ENCODE measurements around the gene CERS6.

CERS6 gene

DNA sequence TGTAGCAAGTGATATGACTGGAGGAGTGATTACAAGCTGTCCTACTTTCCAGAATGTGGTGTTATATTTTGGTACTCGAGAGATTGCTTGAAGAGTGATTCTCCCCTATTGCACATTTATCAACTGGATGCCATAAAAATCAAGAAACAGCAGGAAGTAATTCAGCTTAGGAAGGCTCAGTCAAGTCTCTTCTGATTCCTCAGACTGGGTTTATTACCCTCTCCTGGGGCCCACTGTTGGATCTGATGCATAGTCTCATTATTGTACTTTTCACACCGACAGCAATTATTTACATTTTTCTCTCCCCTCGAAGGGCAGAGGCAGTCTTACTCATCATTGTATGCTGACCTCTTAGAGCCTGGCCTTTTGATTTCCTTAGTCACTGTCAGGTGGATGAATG is 355.6 kb downstream of the CERS6 start:
- no peak for ATAC-seq
- TF ChIP-seq OSR1 (CRISPR knock-in tag; IDR thresholded peaks at IDR 0.05) (no peak), ZNF565 (CRISPR knock-in tag; conservative IDR thresholded peaks at IDR 0.05; ENCODE audit: low read depth) (no peak), ISL1 (CRISPR knock-in tag; IDR thresholded peaks at IDR 0.05) (no peak), TOX (CRISPR knock-in tag; IDR thresholded peaks at IDR 0.05; ENCODE audit: borderline replicate concordance) (no peak), ZFP30 (CRISPR knock-in tag; IDR thresholded peaks at IDR 0.05) (no peak)

DNA sequence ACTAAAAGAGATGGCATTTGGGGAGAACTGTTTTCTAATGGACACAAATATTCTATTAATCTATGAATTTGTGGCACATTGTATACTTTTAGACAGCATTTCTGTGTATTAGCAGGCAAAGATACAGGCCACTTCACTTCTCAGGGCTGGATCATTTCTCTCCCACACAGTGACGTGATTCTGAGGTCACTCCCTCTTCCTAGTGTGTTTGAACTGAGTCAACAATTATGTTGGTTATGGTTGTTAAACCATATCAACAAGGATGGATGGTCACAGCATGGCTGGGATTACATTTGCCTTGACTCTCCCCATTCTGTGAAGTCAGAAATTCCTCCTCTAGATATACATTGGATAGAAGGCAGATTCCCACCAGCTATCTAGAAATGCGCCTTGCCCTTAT is 358.0 kb downstream of the CERS6 start:
- ATAC-seq: no peak
- no peak for TF ChIP-seq ISL1 (CRISPR knock-in tag; IDR thresholded peaks at IDR 0.05)
- TF ChIP-seq CSDC2 (CRISPR knock-in tag; IDR thresholded peaks at IDR 0.05): no peak
- no peak for TF ChIP-seq ZFP30 (CRISPR knock-in tag; IDR thresholded peaks at IDR 0.05)
- no peak for TF ChIP-seq ZNF565 (CRISPR knock-in tag; conservative IDR thresholded peaks at IDR 0.05; ENCODE audit: low read depth)
- TF ChIP-seq, protein P1, sequence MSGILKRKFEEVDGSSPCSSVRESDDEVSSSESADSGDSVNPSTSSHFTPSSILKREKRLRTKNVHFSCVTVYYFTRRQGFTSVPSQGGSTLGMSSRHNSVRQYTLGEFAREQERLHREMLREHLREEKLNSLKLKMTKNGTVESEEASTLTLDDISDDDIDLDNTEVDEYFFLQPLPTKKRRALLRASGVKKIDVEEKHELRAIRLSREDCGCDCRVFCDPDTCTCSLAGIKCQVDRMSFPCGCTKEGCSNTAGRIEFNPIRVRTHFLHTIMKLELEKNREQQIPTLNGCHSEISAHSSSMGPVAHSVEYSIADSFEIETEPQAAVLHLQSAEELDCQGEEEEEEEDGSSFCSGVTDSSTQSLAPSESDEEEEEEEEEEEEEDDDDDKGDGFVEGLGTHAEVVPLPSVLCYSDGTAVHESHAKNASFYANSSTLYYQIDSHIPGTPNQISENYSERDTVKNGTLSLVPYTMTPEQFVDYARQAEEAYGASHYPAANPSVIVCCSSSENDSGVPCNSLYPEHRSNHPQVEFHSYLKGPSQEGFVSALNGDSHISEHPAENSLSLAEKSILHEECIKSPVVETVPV (CRISPR knock-in tag; IDR thresholded peaks at IDR 0.05): no peak
- TF ChIP-seq ARNTL (CRISPR knock-in tag; IDR thresholded peaks at IDR 0.05; ENCODE audit: borderline replicate concordance, low read depth): no peak
- no peak for TF ChIP-seq TCF4 (CRISPR knock-in tag; IDR thresholded peaks at IDR 0.05; ENCODE audit: borderline replicate concordance)
- TF ChIP-seq ZNF8 (CRISPR knock-in tag; IDR thresholded peaks at IDR 0.05): no peak
- no peak for TF ChIP-seq TOX (CRISPR knock-in tag; IDR thresholded peaks at IDR 0.05; ENCODE audit: borderline replicate concordance)
- no peak for TF ChIP-seq GLIS3 (CRISPR knock-in tag; IDR thresholded peaks at IDR 0.05)
- TF ChIP-seq, protein P2, sequence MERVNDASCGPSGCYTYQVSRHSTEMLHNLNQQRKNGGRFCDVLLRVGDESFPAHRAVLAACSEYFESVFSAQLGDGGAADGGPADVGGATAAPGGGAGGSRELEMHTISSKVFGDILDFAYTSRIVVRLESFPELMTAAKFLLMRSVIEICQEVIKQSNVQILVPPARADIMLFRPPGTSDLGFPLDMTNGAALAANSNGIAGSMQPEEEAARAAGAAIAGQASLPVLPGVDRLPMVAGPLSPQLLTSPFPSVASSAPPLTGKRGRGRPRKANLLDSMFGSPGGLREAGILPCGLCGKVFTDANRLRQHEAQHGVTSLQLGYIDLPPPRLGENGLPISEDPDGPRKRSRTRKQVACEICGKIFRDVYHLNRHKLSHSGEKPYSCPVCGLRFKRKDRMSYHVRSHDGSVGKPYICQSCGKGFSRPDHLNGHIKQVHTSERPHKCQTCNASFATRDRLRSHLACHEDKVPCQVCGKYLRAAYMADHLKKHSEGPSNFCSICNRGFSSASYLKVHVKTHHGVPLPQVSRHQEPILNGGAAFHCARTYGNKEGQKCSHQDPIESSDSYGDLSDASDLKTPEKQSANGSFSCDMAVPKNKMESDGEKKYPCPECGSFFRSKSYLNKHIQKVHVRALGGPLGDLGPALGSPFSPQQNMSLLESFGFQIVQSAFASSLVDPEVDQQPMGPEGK (CRISPR knock-in tag; IDR thresholded peaks at IDR 0.05; ENCODE audit: borderline replicate concordance): no peak
- no peak for TF ChIP-seq RARB (CRISPR knock-in tag; IDR thresholded peaks at IDR 0.05)
- TF ChIP-seq BACH2 (CRISPR knock-in tag; IDR thresholded peaks at IDR 0.05; ENCODE audit: borderline replicate concordance): no peak
- TF ChIP-seq ZC3H10 (CRISPR knock-in tag; IDR thresholded peaks at IDR 0.05): no peak
- no peak for TF ChIP-seq ZNF70 (CRISPR knock-in tag; IDR thresholded peaks at IDR 0.05)

DNA sequence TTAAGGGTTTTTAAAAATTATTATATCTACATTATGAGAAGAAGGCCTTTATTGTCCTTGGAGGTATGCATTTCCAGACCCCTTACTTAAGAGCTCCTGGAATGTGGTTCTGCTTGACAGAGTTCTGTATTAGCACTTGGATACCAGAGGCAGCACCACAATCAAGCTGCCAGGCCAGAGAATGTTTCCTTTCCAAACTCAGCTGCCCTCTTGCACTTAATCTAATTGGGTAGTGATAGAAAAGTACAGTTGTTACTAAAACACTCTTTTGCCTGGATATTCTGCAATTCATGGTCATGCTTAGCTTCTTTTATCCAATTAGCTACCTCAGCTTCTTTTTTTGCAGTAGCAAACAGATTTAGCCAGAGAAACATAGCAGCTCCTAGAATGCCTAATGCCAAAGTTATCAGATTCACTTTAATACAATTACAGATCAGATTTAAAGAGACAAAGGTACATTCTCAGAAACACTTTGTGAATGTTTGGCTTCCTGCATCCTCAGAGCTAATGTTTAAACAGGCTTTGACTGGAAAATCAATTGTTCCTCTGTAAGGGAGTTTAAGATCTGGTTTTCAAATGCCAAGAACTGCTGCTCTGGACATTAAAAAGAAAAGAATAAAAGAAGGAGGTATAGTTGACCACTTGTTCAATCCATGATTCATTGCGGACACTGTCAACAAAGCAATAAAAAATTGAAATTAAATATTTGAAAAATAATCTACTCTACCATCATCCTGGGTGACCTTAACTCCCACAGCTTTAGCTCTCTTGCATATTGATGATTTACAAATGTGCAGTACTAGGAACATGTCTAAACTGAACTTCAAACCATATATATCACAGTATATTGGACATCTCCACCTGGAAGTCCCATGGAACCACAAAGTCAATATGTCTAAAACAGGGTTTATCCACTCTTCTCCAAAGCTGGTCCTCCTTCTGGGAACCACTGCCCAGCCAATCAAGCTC is 359.2 kb downstream of the CERS6 start:
- no peak for ATAC-seq
- no peak for TF ChIP-seq TCF4 (CRISPR knock-in tag; IDR thresholded peaks at IDR 0.05; ENCODE audit: borderline replicate concordance)
- no peak for TF ChIP-seq TOX (CRISPR knock-in tag; IDR thresholded peaks at IDR 0.05; ENCODE audit: borderline replicate concordance)
- TF ChIP-seq ISL1 (CRISPR knock-in tag; IDR thresholded peaks at IDR 0.05): peak; percentile 68
- TF ChIP-seq ESRRG (CRISPR knock-in tag; IDR thresholded peaks at IDR 0.05): no peak
- TF ChIP-seq, protein P2 (CRISPR knock-in tag; IDR thresholded peaks at IDR 0.05; ENCODE audit: borderline replicate concordance): no peak
- no peak for TF ChIP-seq ZNF70 (CRISPR knock-in tag; IDR thresholded peaks at IDR 0.05)
- TF ChIP-seq ZNF565 (CRISPR knock-in tag; conservative IDR thresholded peaks at IDR 0.05; ENCODE audit: low read depth): no peak
- TF ChIP-seq ZFP3 (CRISPR knock-in tag; IDR thresholded peaks at IDR 0.05): no peak
- no peak for TF ChIP-seq BACH2 (CRISPR knock-in tag; IDR thresholded peaks at IDR 0.05; ENCODE audit: borderline replicate concordance)
- 0 out of 2 replicates have a peak, but pooled peaks have one; percentile 10 for TF ChIP-seq SNAI2 (CRISPR knock-in tag; IDR thresholded peaks at IDR 0.05)
- TF ChIP-seq RARB (CRISPR knock-in tag; IDR thresholded peaks at IDR 0.05): no peak
- TF ChIP-seq, protein P1 (CRISPR knock-in tag; IDR thresholded peaks at IDR 0.05): no peak

DNA sequence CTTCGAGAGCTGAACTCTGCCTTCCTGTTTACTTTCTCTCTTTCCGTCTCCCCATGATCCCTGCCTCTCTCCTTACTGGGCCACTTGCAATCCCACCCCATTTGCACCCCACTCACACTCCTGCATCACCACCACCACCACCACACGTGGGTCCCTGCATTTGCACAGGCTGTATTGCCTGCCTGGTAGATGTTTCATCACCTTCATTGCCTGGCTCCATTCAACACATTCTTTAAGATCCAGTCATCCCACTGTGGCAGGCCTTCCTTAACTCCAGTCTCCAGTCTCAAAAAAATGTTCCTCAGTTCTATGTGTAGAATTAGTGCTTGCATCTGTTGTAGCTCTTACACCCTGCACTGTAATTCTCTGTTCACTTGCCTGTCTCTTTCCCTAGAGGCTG is 360.3 kb downstream of the CERS6 start:
- TF ChIP-seq ARNTL (CRISPR knock-in tag; IDR thresholded peaks at IDR 0.05; ENCODE audit: borderline replicate concordance, low read depth) (no peak), TOX (CRISPR knock-in tag; IDR thresholded peaks at IDR 0.05; ENCODE audit: borderline replicate concordance) (no peak), ZNF565 (CRISPR knock-in tag; conservative IDR thresholded peaks at IDR 0.05; ENCODE audit: low read depth) (no peak), ESRRG (CRISPR knock-in tag; IDR thresholded peaks at IDR 0.05) (no peak), ZFP3 (CRISPR knock-in tag; IDR thresholded peaks at IDR 0.05) (no peak), ZNF8 (CRISPR knock-in tag; IDR thresholded peaks at IDR 0.05) (no peak), TCF4 (CRISPR knock-in tag; IDR thresholded peaks at IDR 0.05; ENCODE audit: borderline replicate concordance) (no peak), SNAI2 (CRISPR knock-in tag; IDR thresholded peaks at IDR 0.05) (no peak), ISL1 (CRISPR knock-in tag; IDR thresholded peaks at IDR 0.05) (no peak), ZFP30 (CRISPR knock-in tag; IDR thresholded peaks at IDR 0.05) (no peak)
- TF ChIP-seq, protein P3, sequence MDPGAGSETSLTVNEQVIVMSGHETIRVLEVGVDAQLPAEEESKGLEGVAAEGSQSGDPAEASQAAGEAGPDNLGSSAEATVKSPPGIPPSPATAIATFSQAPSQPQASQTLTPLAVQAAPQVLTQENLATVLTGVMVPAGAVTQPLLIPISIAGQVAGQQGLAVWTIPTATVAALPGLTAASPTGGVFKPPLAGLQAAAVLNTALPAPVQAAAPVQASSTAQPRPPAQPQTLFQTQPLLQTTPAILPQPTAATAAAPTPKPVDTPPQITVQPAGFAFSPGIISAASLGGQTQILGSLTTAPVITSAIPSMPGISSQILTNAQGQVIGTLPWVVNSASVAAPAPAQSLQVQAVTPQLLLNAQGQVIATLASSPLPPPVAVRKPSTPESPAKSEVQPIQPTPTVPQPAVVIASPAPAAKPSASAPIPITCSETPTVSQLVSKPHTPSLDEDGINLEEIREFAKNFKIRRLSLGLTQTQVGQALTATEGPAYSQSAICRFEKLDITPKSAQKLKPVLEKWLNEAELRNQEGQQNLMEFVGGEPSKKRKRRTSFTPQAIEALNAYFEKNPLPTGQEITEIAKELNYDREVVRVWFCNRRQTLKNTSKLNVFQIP (CRISPR knock-in tag; IDR thresholded peaks at IDR 0.05; ENCODE audit: borderline replicate concordance, low read depth): no peak
- TF ChIP-seq, protein P2 (CRISPR knock-in tag; IDR thresholded peaks at IDR 0.05; ENCODE audit: borderline replicate concordance): no peak
- peak; percentile 71 for ATAC-seq
